GM19099 (cell line): ENCODE data around the gene AIFM1.

Experiments used
- POLR2A ChIP-seq: IDR thresholded peaks from 3 replicates; pipeline ENCODE4 v1.6.1; 2011; ENCODE audit warnings: low read depth; ENCODE audit not compliant: insufficient read length; ENCODE audit errors: extremely low read depth

AIFM1 gene

DNA sequence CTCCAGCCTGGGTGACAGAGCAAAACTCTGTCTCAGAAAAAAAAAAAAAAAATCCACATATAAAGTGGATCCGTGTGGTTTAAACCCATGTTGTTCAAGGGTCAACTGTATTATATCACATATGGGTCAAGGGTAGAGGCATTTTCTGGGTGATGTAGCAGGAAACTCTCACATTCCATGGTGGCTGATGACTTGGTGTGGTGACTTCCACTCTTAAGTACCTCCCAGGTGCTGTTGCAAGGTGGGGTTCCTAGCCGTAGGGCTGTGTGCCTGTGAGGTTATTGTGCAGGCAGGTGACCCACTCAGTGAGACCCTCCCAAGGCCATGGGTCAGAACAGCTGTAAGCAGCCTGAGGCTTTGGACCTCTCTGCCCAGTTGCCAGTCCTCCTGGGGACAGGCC is 72.4 kb downstream of the AIFM1 start:
- no peak for TF ChIP-seq POLR2A

DNA sequence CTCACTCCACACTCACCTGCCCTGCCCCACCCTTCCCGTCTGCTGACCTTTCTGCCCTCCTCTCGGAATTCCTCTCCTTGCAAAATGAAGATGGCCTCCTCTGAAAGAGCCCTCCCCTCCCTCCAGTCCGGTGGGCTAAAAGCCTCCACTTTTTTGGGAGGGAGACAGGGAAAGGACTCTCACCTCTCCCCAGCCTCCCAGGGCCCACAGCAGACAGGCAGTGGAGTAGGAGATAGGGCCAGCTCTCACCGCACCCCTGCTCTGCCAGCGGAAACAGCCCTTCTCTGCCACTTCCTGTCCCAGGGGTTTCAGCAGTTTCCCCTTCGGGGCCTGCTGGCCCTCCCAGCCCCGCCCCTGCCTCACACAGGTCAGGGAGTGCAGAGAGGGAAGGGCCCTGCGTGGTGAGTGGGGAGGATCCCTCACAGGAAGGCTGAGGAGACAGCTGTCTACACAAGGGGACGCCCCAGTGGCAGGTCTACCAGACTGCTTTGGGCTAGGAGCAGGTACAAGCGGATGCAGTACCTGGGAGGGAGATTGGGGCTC is 73.6 kb downstream of the AIFM1 start:
- peak; percentile 46 for TF ChIP-seq POLR2A

DNA sequence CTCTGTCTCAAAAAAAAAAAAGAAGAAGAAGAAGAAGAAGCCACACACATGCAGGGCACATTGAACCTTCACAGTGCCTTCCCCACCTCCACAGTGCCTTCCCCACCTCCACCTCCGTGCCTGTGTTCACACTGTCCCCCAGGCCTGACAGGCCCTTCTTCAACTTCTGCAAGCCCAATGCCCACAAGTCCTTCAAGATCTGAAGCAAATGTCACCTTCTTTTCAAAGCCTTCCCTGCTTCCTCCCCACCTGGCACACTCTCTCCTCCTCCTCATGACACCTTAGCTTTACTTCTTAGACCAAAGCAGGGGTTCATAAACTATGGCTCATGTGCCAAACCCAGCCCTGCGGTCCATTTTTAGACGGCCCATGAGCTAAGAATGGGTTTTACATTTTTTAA is 75.3 kb downstream of the AIFM1 start:
- TF ChIP-seq POLR2A, result no peak

DNA sequence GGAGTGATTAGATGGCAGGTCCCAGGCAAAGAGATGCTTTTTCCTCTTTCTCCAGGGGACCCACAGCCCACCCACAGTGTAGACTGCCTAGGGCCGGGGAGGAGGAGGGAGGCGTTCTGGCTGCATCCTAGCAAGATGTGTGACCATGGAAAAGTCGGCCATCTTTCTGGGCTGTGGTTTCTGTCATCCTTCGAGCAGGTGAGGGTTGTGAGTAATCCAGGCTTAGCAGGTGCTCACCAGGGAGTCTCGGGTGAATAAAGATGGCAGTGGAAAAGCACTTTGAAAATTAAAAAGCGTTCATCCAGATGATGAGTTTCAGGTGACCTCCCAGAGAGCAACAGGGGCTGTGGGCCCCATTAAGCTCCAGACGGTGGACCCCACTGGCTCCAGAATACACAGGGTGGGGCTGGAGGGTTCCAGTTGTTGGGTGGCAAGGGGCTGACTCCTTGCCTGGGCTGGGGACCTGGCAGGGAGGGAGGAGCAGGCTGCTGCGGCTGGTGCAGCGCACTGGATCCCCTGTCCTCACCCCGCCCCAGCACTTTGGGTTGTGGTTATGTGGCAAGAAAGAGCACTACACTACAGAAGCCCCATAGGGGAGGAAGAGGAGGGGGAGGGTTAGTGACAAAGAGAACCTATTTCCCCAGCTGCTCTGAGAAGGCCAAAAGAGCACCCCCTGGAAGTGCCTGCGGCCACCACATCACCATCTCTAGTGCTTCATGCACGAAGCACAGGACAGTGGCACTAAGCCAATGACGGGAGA is 79.0 kb downstream of the AIFM1 start:
- peak; percentile 53 for TF ChIP-seq POLR2A

DNA sequence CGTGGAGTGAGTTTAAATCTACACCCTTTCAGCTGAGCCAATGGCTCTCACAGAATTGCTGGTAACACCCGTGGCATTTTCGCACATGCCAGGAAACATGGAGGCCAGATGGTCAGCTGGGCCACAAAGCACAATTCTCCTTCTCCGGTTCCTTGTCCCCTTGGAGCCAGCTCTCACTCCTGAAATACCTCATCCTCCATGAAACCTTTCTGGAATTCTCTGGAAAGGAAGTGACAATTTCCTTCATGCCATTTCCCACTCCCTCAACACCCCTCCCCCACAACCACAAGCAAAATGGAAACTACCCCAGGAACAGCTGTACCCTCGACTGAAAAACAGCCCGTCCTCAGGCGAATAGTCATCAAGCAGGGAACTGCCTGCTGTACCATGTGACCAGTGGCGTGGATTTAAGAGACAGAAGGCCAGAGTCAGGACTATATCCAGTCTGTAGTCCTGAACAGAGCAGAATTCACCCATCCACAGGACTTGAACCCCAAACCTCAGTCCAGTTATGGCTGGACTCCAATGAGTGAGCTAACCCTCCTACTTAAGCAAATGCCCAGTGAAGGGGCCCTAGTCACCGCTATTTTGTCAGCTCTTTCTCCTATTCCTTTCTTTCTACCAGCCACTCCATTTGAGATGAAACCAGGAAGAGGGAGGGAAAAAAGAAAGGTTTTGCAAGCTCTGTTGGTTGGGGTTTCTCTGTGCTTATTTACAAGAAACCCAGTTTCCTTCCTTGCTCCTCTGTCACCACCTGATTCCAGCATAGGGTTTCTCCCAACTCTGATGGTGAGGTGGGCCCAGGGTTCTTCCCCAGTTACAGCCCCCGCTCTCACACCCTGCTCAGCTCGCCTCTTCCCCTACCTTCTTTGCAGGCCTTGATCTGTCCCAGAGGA is 79.8 kb downstream of the AIFM1 start:
- TF ChIP-seq POLR2A, result peak; percentile 50

GRCh38 chrX:130084631-130085237 is 80.9 kb downstream of the AIFM1 start:
- peak; percentile 9 for TF ChIP-seq POLR2A

GRCh38 chrX:130083656-130084382 is 81.8 kb downstream of the AIFM1 start:
- peak; percentile 33 for TF ChIP-seq POLR2A

- no peak for TF ChIP-seq POLR2A
These were observed 82.5 kb downstream of the AIFM1 start for GRCh38 chrX:130083107-130083490.

DNA sequence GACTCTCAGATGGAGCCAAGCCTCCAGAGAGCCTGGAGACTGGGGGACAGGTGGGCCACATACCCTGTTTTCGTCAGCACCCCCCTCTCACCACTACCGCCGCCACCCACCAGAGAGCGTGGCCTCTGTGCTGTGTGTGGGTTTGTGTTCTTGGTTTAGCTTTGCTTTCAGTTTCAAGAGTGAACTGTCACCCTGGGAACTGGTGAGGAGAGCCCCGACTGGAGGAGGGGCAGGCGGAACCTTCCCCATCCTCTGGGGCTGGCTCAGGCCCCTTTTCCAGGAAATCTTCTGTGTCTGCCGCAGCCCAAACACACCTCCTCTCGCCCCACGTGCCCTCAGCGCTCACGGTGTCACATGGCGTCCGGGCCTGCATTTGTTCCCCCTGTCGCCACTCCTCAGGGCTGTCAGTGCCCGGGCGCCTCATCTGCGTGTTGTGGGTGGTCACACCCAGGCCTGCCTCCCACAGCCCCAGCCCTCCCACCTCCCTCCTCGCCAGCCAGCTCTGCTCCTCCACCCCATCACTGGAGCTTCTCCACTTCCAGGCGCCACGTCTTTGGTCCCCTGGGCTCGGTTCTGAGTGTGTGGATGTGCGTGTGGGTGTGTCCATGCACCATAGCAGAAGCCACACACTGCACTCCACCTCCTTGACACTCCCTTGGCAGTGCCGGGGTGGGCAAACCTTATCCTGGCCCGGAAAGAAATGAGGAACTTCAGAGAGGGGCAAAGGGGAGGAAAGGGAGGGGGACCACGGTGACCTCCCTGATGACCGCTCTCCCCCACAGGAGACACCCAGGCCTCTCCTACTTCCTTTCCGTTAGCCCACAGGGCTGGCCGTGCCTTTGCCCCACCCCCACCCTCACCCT is 83.2 kb downstream of the AIFM1 start:
- no peak for TF ChIP-seq POLR2A

DNA sequence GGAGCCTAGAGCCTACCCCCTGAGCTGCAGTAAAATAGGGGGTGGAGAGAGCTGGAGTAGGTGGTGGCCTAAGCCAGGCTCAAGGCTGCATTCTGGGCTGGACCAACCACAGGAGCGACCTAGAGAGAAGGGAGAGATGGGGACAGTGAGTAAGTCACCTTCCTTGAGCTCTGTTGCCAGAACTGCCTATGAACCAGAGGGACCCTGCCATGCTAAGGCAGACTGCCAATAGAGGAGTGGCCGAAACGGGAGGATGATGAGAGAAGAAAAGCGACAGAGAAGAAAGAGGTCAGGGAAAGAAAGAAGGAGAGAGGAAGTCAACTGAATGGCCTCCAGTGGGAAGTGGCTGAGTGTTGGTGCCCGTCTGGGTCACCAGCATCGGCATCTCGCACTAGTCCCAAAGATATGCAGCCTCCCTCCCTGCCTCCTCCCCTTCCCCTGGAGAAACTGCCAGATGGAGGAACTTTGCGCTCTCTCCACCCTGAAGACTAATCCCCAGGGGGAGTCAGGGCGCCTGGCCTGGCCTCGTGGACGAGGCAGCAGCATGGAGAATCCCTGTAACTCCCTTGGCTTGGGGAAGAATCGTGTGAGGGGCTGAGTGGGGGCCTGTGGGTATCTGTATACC is 84.1 kb downstream of the AIFM1 start:
- TF ChIP-seq POLR2A, result no peak

DNA sequence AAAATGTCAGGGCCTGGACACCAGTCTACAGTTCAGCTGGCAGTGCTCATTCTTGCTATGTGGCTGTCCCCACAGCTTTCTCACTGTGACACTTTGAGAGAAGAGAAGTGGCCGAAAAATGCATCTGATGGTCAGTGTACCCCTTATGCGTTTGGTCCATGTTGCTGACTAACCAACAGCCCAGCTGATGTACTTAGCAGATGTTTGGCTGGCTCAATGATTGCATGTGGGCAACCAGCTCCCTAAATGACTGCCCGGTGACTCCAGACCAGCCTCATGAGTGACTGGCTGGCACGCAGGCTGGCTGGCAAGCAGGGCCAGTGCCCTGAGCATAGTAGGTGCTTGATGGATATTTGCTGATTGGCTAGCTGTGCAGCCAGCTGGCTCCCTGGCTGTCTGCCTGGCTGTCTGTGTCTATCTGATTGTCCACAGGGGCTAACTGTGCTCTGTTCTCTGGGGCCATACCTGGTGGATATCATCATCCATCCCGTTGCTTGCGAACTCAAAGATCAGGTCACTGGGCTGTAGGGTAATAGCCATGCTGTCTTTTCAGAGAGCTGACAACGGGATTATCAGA is 84.8 kb downstream of the AIFM1 start:
- no peak for TF ChIP-seq POLR2A

- TF ChIP-seq POLR2A, result no peak
These were observed 85.7 kb downstream of the AIFM1 start for GRCh38 chrX:130079824-130080406.
